Astrocyte (in vitro differentiated cells and primary cell): Measurements from ENCODE around the gene CEP290. TPM values are rescaled to one million over a fixed set of nuclear protein-coding genes. Genes with fewer than 3 reads are reported as not detected.
A peak's percentile ranks its signal among the peaks of the same experiment; 100 is the strongest.

Source experiments
- DNase-seq: peaks from one replicate; pipeline ENCODE4 v3.0.0-alpha.2; 2010; ENCODE audit warnings: low read depth
- FAIRE-seq: peaks from 2 replicates; lab custom pipeline; 2011; peaks lifted over from hg19 to GRCh38; lab: Jason Lieb, UNC
- H2AFZ ChIP-seq: 2 replicates; pipeline ENCODE4 v1.6.0; 2012; ENCODE audit warnings: low read depth, low read length, inconsistent platforms
- H3K27ac ChIP-seq: 2 replicates; pipeline ENCODE4 v1.5.1; 2011; ENCODE audit warnings: low read depth, low read length, inconsistent platforms
- H3K27me3 ChIP-seq: 2 replicates; pipeline ENCODE4 v1.6.0; 2011; ENCODE audit warnings: low read length, inconsistent platforms; ENCODE audit not compliant: insufficient read depth
- H3K36me3 ChIP-seq: 2 replicates; pipeline ENCODE4 v1.5.1; 2011; ENCODE audit warnings: low read length, inconsistent platforms; ENCODE audit not compliant: insufficient read depth
- H3K4me1 ChIP-seq: 2 replicates; pipeline ENCODE4 v1.5.1; 2011; ENCODE audit warnings: low read length, inconsistent platforms; ENCODE audit not compliant: insufficient read depth
- H3K4me2 ChIP-seq: 2 replicates; pipeline ENCODE4 v1.6.0; 2012; ENCODE audit warnings: low read length, inconsistent platforms
- H3K4me3 ChIP-seq: 2 replicates; pipeline ENCODE4 v1.5.1; 2011; ENCODE audit warnings: low read depth, mild to moderate bottlenecking, low read length, inconsistent platforms; ENCODE audit not compliant: insufficient read depth
- H3K79me2 ChIP-seq: 2 replicates; pipeline ENCODE4 v1.6.0; 2012; ENCODE audit warnings: mild to moderate bottlenecking, low read length, inconsistent platforms; ENCODE audit not compliant: insufficient read depth
- H3K9ac ChIP-seq: 2 replicates; pipeline ENCODE4 v1.6.0; 2012; ENCODE audit warnings: mild to moderate bottlenecking, low read length, inconsistent platforms
- H3K9me3 ChIP-seq: 2 replicates; pipeline ENCODE4 v1.5.1; 2012; ENCODE audit warnings: low read depth, mild to moderate bottlenecking, low read length, inconsistent platforms; ENCODE audit not compliant: insufficient read depth
- H4K20me1 ChIP-seq: 2 replicates; pipeline ENCODE4 v1.6.0; 2012; ENCODE audit warnings: low read length, inconsistent platforms; ENCODE audit not compliant: insufficient read depth
- H3K27ac Mint-ChIP-seq: one replicate; pipeline ENCODE4 v1.8.0; 2021; ENCODE audit warnings: mild to moderate bottlenecking, mixed read lengths; ENCODE audit not compliant: unreplicated experiment
- H3K27me3 Mint-ChIP-seq: one replicate; pipeline ENCODE4 v1.8.0; 2021; ENCODE audit warnings: low read depth, mixed read lengths; ENCODE audit not compliant: unreplicated experiment
- H3K36me3 Mint-ChIP-seq: one replicate; pipeline ENCODE4 v1.8.0; 2021; ENCODE audit warnings: low read depth, mixed read lengths; ENCODE audit not compliant: unreplicated experiment
- H3K4me1 Mint-ChIP-seq: one replicate; pipeline ENCODE4 v1.8.0; 2021; ENCODE audit warnings: low read depth, mixed read lengths; ENCODE audit not compliant: unreplicated experiment
- H3K4me3 Mint-ChIP-seq: one replicate; pipeline ENCODE4 v1.8.0; 2021; ENCODE audit warnings: mild to moderate bottlenecking, moderate library complexity, mixed read lengths; ENCODE audit not compliant: unreplicated experiment
- H3K9me3 Mint-ChIP-seq: one replicate; pipeline ENCODE4 v1.8.0; 2021; ENCODE audit warnings: mild to moderate bottlenecking, mixed read lengths; ENCODE audit not compliant: unreplicated experiment
- EZH2 ChIP-seq: IDR thresholded peaks from 2 replicates; pipeline ENCODE4 v1.6.1; 2012; ENCODE audit warnings: mild to moderate bottlenecking, low read length, inconsistent platforms; ENCODE audit not compliant: insufficient read depth
- total RNA-seq: library from RNA; stranded (reverse); gene quantifications from 2 replicates; pipeline ENCODE4 v1.2.1, GENCODE V29; 2021
- TF ChIP-seq, protein P1 (sequence below): IDR thresholded peaks from 2 replicates; pipeline ENCODE4 v1.5.1; 2011; ENCODE audit warnings: low read depth, mild to moderate bottlenecking, inconsistent platforms, low read length, moderate library complexity; ENCODE audit not compliant: insufficient read depth

The CEP290 gene
- total RNA-seq, 1 donor from 2014 or later, result 20.1 TPM

DNA sequence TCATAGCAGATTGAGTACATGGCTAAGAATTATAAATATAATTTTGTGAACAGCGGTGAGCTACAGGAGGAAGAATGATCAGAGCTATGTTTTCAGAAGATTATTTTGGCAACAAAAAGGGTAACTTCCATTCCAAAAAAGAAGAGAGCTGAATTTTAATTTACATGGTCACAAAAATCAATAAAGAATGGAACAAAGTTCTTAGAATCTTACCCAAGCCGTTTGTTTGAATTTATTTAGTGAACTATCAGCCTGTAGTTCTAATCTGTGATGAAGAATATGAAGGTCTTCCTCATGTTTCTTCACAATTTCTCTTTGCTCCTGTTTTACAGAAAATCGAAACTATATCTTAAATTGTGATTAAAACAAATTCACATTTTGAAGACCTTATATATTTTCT, 58.3 kb downstream of the CEP290 start:
- Histone ChIP-seq H3K4me3 (no peak overlapping the region), H3K9me3 (no peaks in the 10 kb centered on the region), H3K36me3 (peaks cover 5% of the 10 kb centered on the region), H3K27me3 (no peaks in the 10 kb centered on the region), H3K9ac (no peak overlapping the region), H4K20me1 (no peaks in the 10 kb centered on the region), H3K79me2 (no peaks in the 10 kb centered on the region), H3K27ac (no peak overlapping the region), H3K4me1 (no peaks in the 10 kb centered on the region), H3K4me2 (no peak overlapping the region), H2AFZ (no peak overlapping the region)
- no peak overlapping the region for H3K4me3 Mint-ChIP-seq
- TF ChIP-seq, protein P1, sequence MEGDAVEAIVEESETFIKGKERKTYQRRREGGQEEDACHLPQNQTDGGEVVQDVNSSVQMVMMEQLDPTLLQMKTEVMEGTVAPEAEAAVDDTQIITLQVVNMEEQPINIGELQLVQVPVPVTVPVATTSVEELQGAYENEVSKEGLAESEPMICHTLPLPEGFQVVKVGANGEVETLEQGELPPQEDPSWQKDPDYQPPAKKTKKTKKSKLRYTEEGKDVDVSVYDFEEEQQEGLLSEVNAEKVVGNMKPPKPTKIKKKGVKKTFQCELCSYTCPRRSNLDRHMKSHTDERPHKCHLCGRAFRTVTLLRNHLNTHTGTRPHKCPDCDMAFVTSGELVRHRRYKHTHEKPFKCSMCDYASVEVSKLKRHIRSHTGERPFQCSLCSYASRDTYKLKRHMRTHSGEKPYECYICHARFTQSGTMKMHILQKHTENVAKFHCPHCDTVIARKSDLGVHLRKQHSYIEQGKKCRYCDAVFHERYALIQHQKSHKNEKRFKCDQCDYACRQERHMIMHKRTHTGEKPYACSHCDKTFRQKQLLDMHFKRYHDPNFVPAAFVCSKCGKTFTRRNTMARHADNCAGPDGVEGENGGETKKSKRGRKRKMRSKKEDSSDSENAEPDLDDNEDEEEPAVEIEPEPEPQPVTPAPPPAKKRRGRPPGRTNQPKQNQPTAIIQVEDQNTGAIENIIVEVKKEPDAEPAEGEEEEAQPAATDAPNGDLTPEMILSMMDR, result no peak
- TF ChIP-seq EZH2, result no peak
- H3K27me3 Mint-ChIP-seq, result no peaks in the 10 kb centered on the region
- no peaks in the 10 kb centered on the region for H3K9me3 Mint-ChIP-seq
- H3K36me3 Mint-ChIP-seq, result no peaks in the 10 kb centered on the region
- no peak for DNase-seq
- no peak for FAIRE-seq
- H3K4me1 Mint-ChIP-seq, result no peaks in the 10 kb centered on the region
- no peak overlapping the region for H3K27ac Mint-ChIP-seq

GRCh38 chr12:88081247-88081646, 60.6 kb downstream of the CEP290 start:
- Histone ChIP-seq H4K20me1 (no peaks in the 10 kb centered on the region), H3K4me3 (no peak overlapping the region), H3K27ac (no peak overlapping the region), H3K9me3 (no peaks in the 10 kb centered on the region), H3K9ac (no peak overlapping the region), H2AFZ (no peak overlapping the region), H3K4me1 (no peaks in the 10 kb centered on the region), H3K4me2 (no peak overlapping the region), H3K79me2 (no peaks in the 10 kb centered on the region), H3K36me3 (peaks cover 13% of the 10 kb centered on the region), H3K27me3 (no peaks in the 10 kb centered on the region)
- Mint-ChIP-seq H3K4me3 (no peak overlapping the region), H3K4me1 (no peaks in the 10 kb centered on the region), H3K9me3 (no peaks in the 10 kb centered on the region), H3K27me3 (no peaks in the 10 kb centered on the region), H3K36me3 (no peaks in the 10 kb centered on the region), H3K27ac (no peak overlapping the region)
- DNase-seq, result no peak
- TF ChIP-seq EZH2, result no peak
- TF ChIP-seq, protein P1, result no peak
- FAIRE-seq, result no peak

DNA sequence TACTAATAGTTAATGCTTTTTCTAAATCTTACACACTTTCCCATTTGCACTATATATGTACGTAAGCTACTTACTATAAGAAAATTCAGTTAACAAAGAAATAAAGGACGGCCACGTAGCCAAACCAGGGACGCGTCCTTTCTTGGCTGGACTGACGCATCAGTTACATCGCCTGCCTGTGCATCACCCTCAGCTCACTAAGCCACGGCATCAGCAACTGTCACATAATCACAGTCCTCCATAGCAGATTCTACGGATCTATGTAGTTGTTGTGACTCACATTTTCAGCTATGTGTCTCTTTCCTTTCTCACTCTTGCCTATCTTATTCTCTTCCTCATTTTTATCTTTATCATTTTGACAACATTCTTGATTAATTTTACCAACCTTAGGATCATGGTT, 74.6 kb downstream of the CEP290 start:
- FAIRE-seq (peak; percentile 41), DNase-seq (peak; percentile 15)
- Mint-ChIP-seq H3K4me3 (no peak overlapping the region), H3K36me3 (no peaks in the 10 kb centered on the region), H3K4me1 (peaks cover 4% of the 10 kb centered on the region), H3K27ac (peak overlapping the region; percentile 79), H3K9me3 (no peaks in the 10 kb centered on the region), H3K27me3 (no peaks in the 10 kb centered on the region)
- H3K9ac ChIP-seq, result no peak overlapping the region
- no peak overlapping the region for H3K27ac ChIP-seq
- no peaks in the 10 kb centered on the region for H3K27me3 ChIP-seq
- H4K20me1 ChIP-seq, result no peaks in the 10 kb centered on the region
- peaks cover 3% of the 10 kb centered on the region for H3K4me1 ChIP-seq
- no peak for TF ChIP-seq EZH2
- TF ChIP-seq, protein P1, result no peak
- no peaks in the 10 kb centered on the region for H3K9me3 ChIP-seq
- H2AFZ ChIP-seq, result no peak overlapping the region
- H3K79me2 ChIP-seq, result no peaks in the 10 kb centered on the region
- H3K4me3 ChIP-seq, result no peak overlapping the region
- H3K36me3 ChIP-seq, result peaks cover 4% of the 10 kb centered on the region
- no peak overlapping the region for H3K4me2 ChIP-seq
